ENCODE results near the gene NBAS.

GRCh38 chr2:15174567-15174966 is 386.6 kb downstream of the NBAS start:
- TF ChIP-seq CTCF (conservative IDR thresholded peaks at IDR 0.05 in 1 of 2, IDR thresholded peaks at IDR 0.05 in 1 of 2; ENCODE audit: low read depth in 1 of 2, low read length in 2 of 2), result no peak
- no peak for TF ChIP-seq EZH2 (IDR thresholded peaks at IDR 0.05; ENCODE audit: low read length, missing control alignments)
